A673 (cell line): Measurements from ENCODE around the gene CDYL. TPM values are rescaled to one million over a fixed set of nuclear protein-coding genes. Genes with fewer than 3 reads are reported as not detected.

Experiments used
- BruUV-seq: library from RNA; stranded (reverse); fragments of 400-500 nt; replicated peaks from 2 replicates; lab custom pipeline; 2021; lab: Mats Ljungman, UMichigan
- CTCF ChIA-PET: fragments of 300-600 bp; sonication (Branson Sonifier 250); formaldehyde crosslinking; loops from one replicate; lab custom pipeline; 2022; ENCODE audit warnings: antibody characterized with exemption; lab: Charles Lee
- POLR2A ChIA-PET: fragments of 300-600 bp; sonication (Branson Sonifier 250); formaldehyde crosslinking; loops from one replicate; lab custom pipeline; 2022; ENCODE audit warnings: antibody characterized with exemption; ENCODE audit not compliant: low non-redundant PET; lab: Charles Lee
- DNase-seq: peaks from one replicate; pipeline ENCODE4 v3.0.0-alpha.2; 2015; ENCODE audit warnings: low spot score
- H3K27ac ChIP-seq: fragments of 200-600 bp; sonication (generic); 2 replicates; pipeline ENCODE4 v1.5.1; 2016; ENCODE audit warnings: mixed run types, low read depth, mild to moderate bottlenecking, mixed read lengths, antibody characterized with exemption, low read length; ENCODE audit not compliant: poor library complexity, severe bottlenecking
- H3K27me3 ChIP-seq: fragments of 200-600 bp; sonication (generic); replicated peaks from 2 replicates; pipeline ENCODE4 v1.6.1; 2017; ENCODE audit warnings: mixed run types, low read depth, mild to moderate bottlenecking, mixed read lengths, antibody characterized with exemption, low read length; ENCODE audit not compliant: insufficient read depth, poor library complexity
- H3K36me3 ChIP-seq: fragments of 200-600 bp; sonication (generic); 2 replicates; pipeline ENCODE4 v1.6.1; 2016; ENCODE audit warnings: mixed run types, mild to moderate bottlenecking, mixed read lengths, antibody characterized with exemption, low read length; ENCODE audit not compliant: insufficient read depth, poor library complexity, severe bottlenecking
- H3K4me1 ChIP-seq: fragments of 200-600 bp; sonication (generic); 2 replicates; pipeline ENCODE4 v1.6.1; 2017; ENCODE audit warnings: mixed run types, mild to moderate bottlenecking, mixed read lengths, antibody characterized with exemption, low read length; ENCODE audit not compliant: insufficient read depth, poor library complexity, severe bottlenecking
- H3K4me3 ChIP-seq: fragments of 200-600 bp; sonication (generic); 2 replicates; pipeline ENCODE4 v1.5.1; 2016; ENCODE audit warnings: low read depth, mixed run types, mild to moderate bottlenecking, mixed read lengths, low read length; ENCODE audit not compliant: poor library complexity, severe bottlenecking
- H3K9me3 ChIP-seq: fragments of 200-600 bp; sonication (generic); 2 replicates; pipeline ENCODE4 v1.6.1; 2016; ENCODE audit warnings: mixed run types, low read depth, mild to moderate bottlenecking, mixed read lengths, antibody characterized with exemption, low read length; ENCODE audit not compliant: poor library complexity, severe bottlenecking
- EZH2 ChIP-seq: fragments of 200-600 bp; sonication (generic); IDR thresholded peaks from 2 replicates; pipeline ENCODE4 v1.6.1; 2017; ENCODE audit warnings: borderline replicate concordance, low read depth, mild to moderate bottlenecking, mixed read lengths, antibody characterized with exemption, low read length; ENCODE audit not compliant: poor library complexity, severe bottlenecking
- intact Hi-C: fragments of 100-400 bp; cut with micrococcal nuclease; formaldehyde crosslinking; loops from one replicate; pipeline ENCODE4 v1.10.0; 2022; ENCODE audit not compliant: unreplicated experiment
- total RNA-seq: library from RNA; stranded (reverse); gene quantifications from 2 replicates; pipeline ENCODE4 v1.2.3, GENCODE V29; 2021
- TF ChIP-seq, protein P1 (sequence below): fragments of 300-800, 200-600 bp; sonication (generic); conservative IDR thresholded peaks from 2 replicates; pipeline ENCODE4 v1.5.1; 2017; ENCODE audit warnings: low read depth, mild to moderate bottlenecking, antibody characterized with exemption, low read length, moderate library complexity, mixed read lengths

The CDYL gene
- total RNA-seq, 1 experiment from 2014 or later = 57.6 TPM

DNA sequence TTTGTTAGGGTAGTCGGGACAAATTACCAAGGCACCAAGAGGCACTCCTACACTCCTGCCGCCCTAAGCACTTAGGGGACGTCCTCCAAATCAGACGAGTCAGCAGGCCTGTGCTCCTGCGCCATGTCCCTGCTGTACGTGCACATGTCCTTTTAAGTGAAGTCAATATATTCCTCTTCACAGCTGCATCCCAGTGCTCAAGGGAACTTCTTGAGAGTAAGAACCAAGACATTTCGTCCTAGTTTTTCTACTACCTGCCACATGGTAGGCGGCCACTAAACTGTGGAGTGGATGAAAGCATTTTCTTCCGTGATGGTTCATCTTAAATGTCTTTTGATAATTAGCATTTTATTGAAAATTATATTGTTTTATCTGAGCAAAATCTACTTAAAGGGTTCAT lies 126.9 kb downstream of the CDYL start:
- ChIA-PET CTCF (no interaction called here), POLR2A (no interaction called here)
- Histone ChIP-seq H3K27me3 (no peaks in the 10 kb centered on the region), H3K4me3 (no peak overlapping the region), H3K27ac (no peak overlapping the region), H3K36me3 (no peaks in the 10 kb centered on the region), H3K4me1 (no peaks in the 10 kb centered on the region), H3K9me3 (no peaks in the 10 kb centered on the region)
- TF ChIP-seq, protein P1, sequence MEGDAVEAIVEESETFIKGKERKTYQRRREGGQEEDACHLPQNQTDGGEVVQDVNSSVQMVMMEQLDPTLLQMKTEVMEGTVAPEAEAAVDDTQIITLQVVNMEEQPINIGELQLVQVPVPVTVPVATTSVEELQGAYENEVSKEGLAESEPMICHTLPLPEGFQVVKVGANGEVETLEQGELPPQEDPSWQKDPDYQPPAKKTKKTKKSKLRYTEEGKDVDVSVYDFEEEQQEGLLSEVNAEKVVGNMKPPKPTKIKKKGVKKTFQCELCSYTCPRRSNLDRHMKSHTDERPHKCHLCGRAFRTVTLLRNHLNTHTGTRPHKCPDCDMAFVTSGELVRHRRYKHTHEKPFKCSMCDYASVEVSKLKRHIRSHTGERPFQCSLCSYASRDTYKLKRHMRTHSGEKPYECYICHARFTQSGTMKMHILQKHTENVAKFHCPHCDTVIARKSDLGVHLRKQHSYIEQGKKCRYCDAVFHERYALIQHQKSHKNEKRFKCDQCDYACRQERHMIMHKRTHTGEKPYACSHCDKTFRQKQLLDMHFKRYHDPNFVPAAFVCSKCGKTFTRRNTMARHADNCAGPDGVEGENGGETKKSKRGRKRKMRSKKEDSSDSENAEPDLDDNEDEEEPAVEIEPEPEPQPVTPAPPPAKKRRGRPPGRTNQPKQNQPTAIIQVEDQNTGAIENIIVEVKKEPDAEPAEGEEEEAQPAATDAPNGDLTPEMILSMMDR = no peak
- TF ChIP-seq EZH2 = no peak
- intact Hi-C loops = no loop called here
- DNase-seq = no peak
- no TSS peak for BruUV-seq

DNA sequence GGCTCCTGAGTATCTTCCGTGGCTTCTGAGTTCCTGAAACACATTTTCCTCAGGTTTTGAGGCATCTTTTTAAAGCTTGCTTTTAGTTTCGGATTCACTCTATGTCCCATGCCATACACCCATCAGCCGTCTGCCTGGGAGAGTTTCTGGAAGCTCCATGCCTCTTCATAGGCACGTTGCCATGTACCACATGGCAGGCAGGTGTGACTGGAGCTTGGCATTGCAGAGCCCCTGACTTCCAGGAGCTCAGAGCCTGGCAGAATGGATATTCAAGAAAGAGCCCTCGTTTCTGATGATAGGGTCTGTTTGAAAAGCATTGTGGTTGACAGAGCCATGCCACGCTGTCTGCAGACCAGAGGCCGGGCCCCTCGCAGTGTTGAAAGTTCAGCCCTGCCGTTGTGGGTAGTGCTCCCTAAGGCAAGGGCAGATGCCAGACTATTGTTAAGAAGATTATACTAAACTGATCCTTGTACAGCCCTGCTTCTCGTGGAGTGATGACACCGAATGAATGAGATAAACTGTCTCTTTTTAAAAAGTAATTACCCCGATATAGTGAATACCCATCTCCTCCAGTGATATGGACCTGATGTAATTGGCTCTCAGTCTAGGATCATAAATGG lies 127.7 kb downstream of the CDYL start:
- Histone ChIP-seq H3K36me3 (no peaks in the 10 kb centered on the region), H3K27me3 (no peaks in the 10 kb centered on the region), H3K4me1 (no peaks in the 10 kb centered on the region), H3K9me3 (no peaks in the 10 kb centered on the region), H3K4me3 (no peak overlapping the region), H3K27ac (no peak overlapping the region)
- CTCF ChIA-PET = no interaction called here
- no TSS peak for BruUV-seq
- intact Hi-C loops = no loop called here
- TF ChIP-seq EZH2 = no peak
- TF ChIP-seq, protein P1 = no peak
- POLR2A ChIA-PET = no interaction called here
- no peak for DNase-seq

DNA sequence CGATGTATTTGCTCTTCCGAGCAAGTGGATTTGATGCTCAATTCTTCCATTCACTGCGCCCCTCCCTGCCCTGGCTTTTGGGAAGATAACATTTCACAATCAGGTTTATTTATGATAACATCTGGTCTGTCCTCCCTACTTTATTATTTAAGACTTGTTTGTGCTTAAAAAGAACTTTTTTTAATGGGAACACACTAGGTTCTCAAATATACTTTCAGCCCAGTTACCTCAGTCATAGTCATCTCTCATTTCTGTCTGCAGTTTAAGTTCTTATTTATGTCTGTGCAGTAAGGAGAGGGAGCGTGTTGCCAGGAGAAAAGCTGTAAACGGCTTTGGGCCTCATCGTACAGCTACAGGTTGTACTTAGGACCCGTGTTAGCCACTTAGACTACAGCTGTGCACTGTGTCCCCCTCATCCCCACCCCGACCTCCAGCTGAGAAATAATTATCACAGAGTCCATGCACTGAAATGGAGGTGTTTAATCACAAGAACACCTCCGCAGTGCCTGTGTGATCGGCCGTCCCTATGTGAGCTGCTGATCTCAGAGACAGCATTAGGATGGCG lies 128.3 kb downstream of the CDYL start:
- no peaks in the 10 kb centered on the region for H3K27me3 ChIP-seq
- H3K27ac ChIP-seq = no peak overlapping the region
- no peak for TF ChIP-seq EZH2
- TF ChIP-seq, protein P1 = no peak
- no peak for DNase-seq
- CTCF ChIA-PET = no interaction called here
- POLR2A ChIA-PET = no interaction called here
- intact Hi-C loops = no loop called here
- no peaks in the 10 kb centered on the region for H3K4me1 ChIP-seq
- H3K36me3 ChIP-seq = no peaks in the 10 kb centered on the region
- H3K9me3 ChIP-seq = no peaks in the 10 kb centered on the region
- no peak overlapping the region for H3K4me3 ChIP-seq
- BruUV-seq = no TSS peak
